CD4-positive, alpha-beta T cell (primary cell): ENCODE data around the gene ZBTB7C. TPM values are rescaled to one million over a fixed set of nuclear protein-coding genes. Genes with fewer than 3 reads are reported as not detected.

Experiments used
- ATAC-seq: fragments of 200-7000 bp; cut with Tn5 transposase; one replicate; pipeline ENCODE4 v1.10.0; 2022; ENCODE audit warnings: mild to moderate bottlenecking; ENCODE audit not compliant: poor library complexity
- CTCF ChIA-PET: fragments of 350-600 bp; sonication (Branson Sonifier 250); formaldehyde crosslinking; loops from one replicate; lab custom pipeline; 2021; ENCODE audit warnings: antibody characterized with exemption, inconsistent platforms; lab: Charles Lee
- POLR2A ChIA-PET: fragments of 350-600 bp; sonication (Branson Sonifier 250); formaldehyde crosslinking; loops from one replicate; lab custom pipeline; 2021; ENCODE audit warnings: antibody characterized with exemption, inconsistent platforms; lab: Charles Lee
- DNase-seq, 14 experiments: peaks; one replicate each; pipeline ENCODE4 v3.0.0-alpha.2; 2013 to 2020; ENCODE audit warnings: mixed read lengths in 2 of 14
- H3K27ac ChIP-seq, 2 donors: one replicate each; pipeline versions ENCODE4 v1.5.1 to v1.7.0; 2013; ENCODE audit warnings: low read length in 2 of 2, low read depth in 1 of 2, mild to moderate bottlenecking in 1 of 2
- H3K27me3 ChIP-seq, 2 experiments: 1 replicate in 1 of 2; 2 replicates in 1 of 2; pipeline versions ENCODE4 v1.6.1 to v1.7.0; 2013; ENCODE audit warnings: low read length in 2 of 2, control low read depth in 1 of 2, mild to moderate bottlenecking in 1 of 2, moderate library complexity in 1 of 2; ENCODE audit not compliant: insufficient read depth in 2 of 2, control insufficient read depth in 1 of 2
- H3K36me3 ChIP-seq: one replicate; pipeline ENCODE4 v1.6.1; 2013; ENCODE audit warnings: low read length, control low read depth; ENCODE audit not compliant: insufficient read depth
- H3K4me1 ChIP-seq: one replicate; pipeline ENCODE4 v1.6.1; 2013; ENCODE audit warnings: low read length, control low read depth; ENCODE audit not compliant: insufficient read depth
- H3K4me3 ChIP-seq: one replicate; pipeline ENCODE4 v1.5.1; 2013; ENCODE audit warnings: mild to moderate bottlenecking, low read length, moderate library complexity
- H3K9me3 ChIP-seq, 2 experiments: 1 replicate in 1 of 2; 2 replicates in 1 of 2; pipeline versions ENCODE4 v1.6.1 to v1.7.0; 2013; ENCODE audit warnings: low read length in 2 of 2, mild to moderate bottlenecking in 2 of 2, control low read depth in 1 of 2, moderate library complexity in 1 of 2; ENCODE audit not compliant: control insufficient read depth in 1 of 2, insufficient read depth in 1 of 2
- H3K27ac Mint-ChIP-seq: one replicate; pipeline ENCODE4 v1.8.0; 2020; ENCODE audit warnings: mixed read lengths
- H3K27me3 Mint-ChIP-seq: one replicate; pipeline ENCODE4 v1.8.0; 2021; ENCODE audit warnings: mixed read lengths
- H3K36me3 Mint-ChIP-seq: one replicate; pipeline ENCODE4 v1.8.0; 2021; ENCODE audit warnings: low read depth, mixed read lengths
- H3K4me1 Mint-ChIP-seq: one replicate; pipeline ENCODE4 v1.8.0; 2021; ENCODE audit warnings: low read depth, mixed read lengths
- H3K4me3 Mint-ChIP-seq: one replicate; pipeline ENCODE4 v1.8.0; 2020; ENCODE audit warnings: mild to moderate bottlenecking, mixed read lengths
- H3K9me3 Mint-ChIP-seq: one replicate; pipeline ENCODE4 v1.8.0; 2020; ENCODE audit warnings: mixed read lengths
- intact Hi-C, 2 experiments: fragments of 100-400 bp; cut with DNase I in 1 of 2; cut with micrococcal nuclease in 1 of 2; formaldehyde crosslinking; loops; one replicate each; pipeline versions ENCODE4 v1.15.1 to v1.9.0; 2023 to 2025; cut with DNase I, micrococcal nuclease
- total RNA-seq, 174 experiments: library from RNA in 2 of 174; stranded (reverse) in 2 of 174; gene quantifications; one replicate each; pipeline ENCODE4 v1.2.3 and lab custom pipeline; 2021 to 2026
- TF ChIP-seq, protein P1 (sequence below): fragments of 200-600 bp; IDR thresholded peaks from one replicate; pipeline ENCODE4 v1.8.0; 2022; ENCODE audit warnings: antibody characterized with exemption, mild to moderate bottlenecking

Gene ZBTB7C
- total RNA-seq, 2 experiments from 2014 or later: not detected

DNA sequence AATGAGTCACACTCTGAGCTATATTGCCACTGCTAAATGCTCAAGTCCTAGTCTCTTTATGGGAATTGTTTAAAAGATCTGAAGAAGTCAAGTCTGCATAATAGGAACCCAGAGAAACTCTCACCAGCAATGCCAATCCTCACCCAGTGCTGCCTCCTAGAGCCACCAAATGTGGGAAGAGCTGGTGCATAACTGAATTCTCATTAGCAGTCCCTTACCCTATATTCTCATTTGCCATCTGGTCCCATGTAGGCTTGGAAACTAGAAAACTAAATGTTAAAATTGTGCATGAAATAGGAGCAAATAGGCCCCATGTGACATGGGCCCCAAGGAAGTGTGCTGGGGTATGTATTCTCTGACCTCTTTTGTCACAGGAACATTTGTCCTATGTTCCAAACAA lies 254.4 kb downstream of the ZBTB7C start:
- no peak overlapping the region for H3K27ac Mint-ChIP-seq
- TF ChIP-seq, protein P1, sequence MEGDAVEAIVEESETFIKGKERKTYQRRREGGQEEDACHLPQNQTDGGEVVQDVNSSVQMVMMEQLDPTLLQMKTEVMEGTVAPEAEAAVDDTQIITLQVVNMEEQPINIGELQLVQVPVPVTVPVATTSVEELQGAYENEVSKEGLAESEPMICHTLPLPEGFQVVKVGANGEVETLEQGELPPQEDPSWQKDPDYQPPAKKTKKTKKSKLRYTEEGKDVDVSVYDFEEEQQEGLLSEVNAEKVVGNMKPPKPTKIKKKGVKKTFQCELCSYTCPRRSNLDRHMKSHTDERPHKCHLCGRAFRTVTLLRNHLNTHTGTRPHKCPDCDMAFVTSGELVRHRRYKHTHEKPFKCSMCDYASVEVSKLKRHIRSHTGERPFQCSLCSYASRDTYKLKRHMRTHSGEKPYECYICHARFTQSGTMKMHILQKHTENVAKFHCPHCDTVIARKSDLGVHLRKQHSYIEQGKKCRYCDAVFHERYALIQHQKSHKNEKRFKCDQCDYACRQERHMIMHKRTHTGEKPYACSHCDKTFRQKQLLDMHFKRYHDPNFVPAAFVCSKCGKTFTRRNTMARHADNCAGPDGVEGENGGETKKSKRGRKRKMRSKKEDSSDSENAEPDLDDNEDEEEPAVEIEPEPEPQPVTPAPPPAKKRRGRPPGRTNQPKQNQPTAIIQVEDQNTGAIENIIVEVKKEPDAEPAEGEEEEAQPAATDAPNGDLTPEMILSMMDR: no peak
- intact Hi-C loops: no loop called here
- Histone ChIP-seq H3K4me3 (no peak overlapping the region), H3K4me1 (no peaks in the 10 kb centered on the region), H3K9me3 (peaks cover 0 to 3% of the 10 kb centered on the region in 2 experiments), H3K27me3 (peaks cover 4 to 6% of the 10 kb centered on the region in 2 experiments), H3K36me3 (no peaks in the 10 kb centered on the region), H3K27ac (no peak overlapping the region)
- ATAC-seq (no peak), DNase-seq (no peak)
- no peak overlapping the region for H3K4me3 Mint-ChIP-seq
- peaks cover 20% of the 10 kb centered on the region for H3K27me3 Mint-ChIP-seq
- POLR2A ChIA-PET: no interaction called here
- no peaks in the 10 kb centered on the region for H3K9me3 Mint-ChIP-seq
- CTCF ChIA-PET: no interaction called here
- no peaks in the 10 kb centered on the region for H3K4me1 Mint-ChIP-seq
- H3K36me3 Mint-ChIP-seq: no peaks in the 10 kb centered on the region

DNA sequence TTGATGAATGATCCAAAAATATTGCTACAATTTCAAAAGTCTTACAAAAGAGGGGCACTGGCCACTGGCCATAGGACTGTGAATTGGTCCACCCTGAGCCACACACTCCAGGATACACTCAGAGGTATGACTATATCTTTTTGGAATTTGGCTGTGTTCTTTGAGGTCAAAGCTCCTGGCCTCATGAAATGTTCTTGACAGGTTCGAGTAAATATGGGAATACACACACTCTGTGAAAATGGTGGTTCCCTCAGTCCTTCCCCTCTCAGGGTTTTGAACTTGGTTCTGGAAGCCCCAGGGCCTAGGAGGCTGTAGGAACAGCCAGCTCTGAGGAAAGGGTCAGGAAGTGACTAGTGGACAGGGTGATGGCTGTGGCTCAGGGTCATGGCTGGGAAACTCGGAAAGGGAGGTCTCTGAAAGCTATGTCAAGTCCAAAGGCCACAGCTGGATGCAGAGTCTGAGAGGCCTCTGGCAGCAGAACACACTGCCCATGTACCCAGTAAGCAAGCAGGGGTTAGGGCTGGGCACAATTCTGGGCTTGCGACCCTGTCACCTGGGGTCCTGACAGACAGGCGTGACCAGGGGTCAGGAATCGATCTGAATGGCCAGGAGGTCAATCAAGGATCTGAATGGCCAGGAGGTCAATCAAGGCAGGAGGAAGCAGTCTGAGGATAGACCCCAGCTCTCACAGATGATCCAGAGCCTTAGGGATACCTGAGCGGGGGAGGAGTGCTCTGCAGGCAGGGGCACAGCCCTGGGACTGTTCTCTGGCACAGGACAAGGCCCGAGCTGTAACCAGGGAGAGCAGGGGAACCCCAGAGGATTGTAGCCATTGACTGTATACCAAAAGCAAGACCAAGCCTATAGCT lies 255.3 kb downstream of the ZBTB7C start:
- TF ChIP-seq, protein P1: no peak
- no peak overlapping the region for H3K4me3 Mint-ChIP-seq
- POLR2A ChIA-PET: no interaction called here
- no peak overlapping the region for H3K27ac Mint-ChIP-seq
- H3K4me1 ChIP-seq: no peaks in the 10 kb centered on the region
- no peaks in the 10 kb centered on the region for H3K4me1 Mint-ChIP-seq
- DNase-seq: no peak
- no peak overlapping the region for H3K4me3 ChIP-seq
- no peak overlapping the region for H3K27ac ChIP-seq
- peaks cover 4 to 6% of the 10 kb centered on the region in 2 experiments for H3K27me3 ChIP-seq
- no peaks in the 10 kb centered on the region for H3K36me3 Mint-ChIP-seq
- H3K9me3 ChIP-seq: no peaks in the 10 kb centered on the region
- CTCF ChIA-PET: no interaction called here
- peaks cover 20% of the 10 kb centered on the region for H3K27me3 Mint-ChIP-seq
- no peaks in the 10 kb centered on the region for H3K36me3 ChIP-seq
- intact Hi-C loops: no loop called here
- ATAC-seq: no peak
- no peaks in the 10 kb centered on the region for H3K9me3 Mint-ChIP-seq

DNA sequence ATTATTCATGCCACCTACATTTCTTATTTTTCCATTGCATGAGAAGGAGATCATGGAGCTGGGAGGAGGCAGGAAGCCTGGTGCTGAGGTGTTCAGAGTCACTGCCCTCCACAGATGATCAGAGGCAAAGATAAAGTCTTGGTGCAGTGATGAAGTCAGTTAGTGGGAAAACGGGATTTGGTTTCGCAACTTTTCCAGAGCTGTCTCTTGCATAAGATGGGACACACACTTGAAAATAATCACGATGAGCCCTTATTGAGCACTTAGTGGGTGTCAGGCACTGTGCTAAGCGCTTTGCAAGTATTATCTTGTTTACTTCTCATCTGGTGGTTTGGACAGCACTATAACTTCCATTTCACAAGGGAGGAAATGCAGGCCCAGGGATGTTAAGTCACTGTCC lies 256.6 kb downstream of the ZBTB7C start:
- ATAC-seq (no peak), DNase-seq (no peak)
- Mint-ChIP-seq H3K4me1 (no peaks in the 10 kb centered on the region), H3K36me3 (no peaks in the 10 kb centered on the region), H3K9me3 (no peaks in the 10 kb centered on the region), H3K4me3 (no peak overlapping the region), H3K27me3 (peaks cover 17% of the 10 kb centered on the region), H3K27ac (no peak overlapping the region)
- Histone ChIP-seq H3K27me3 (peaks cover 0 to 4% of the 10 kb centered on the region in 2 experiments), H3K4me1 (no peaks in the 10 kb centered on the region), H3K9me3 (no peaks in the 10 kb centered on the region), H3K36me3 (no peaks in the 10 kb centered on the region), H3K27ac (no peak overlapping the region), H3K4me3 (no peak overlapping the region)
- ChIA-PET POLR2A (no interaction called here), CTCF (no interaction called here)
- TF ChIP-seq, protein P1: no peak
- intact Hi-C loops: no loop called here
